C4-2B (cell line): Measurements from ENCODE around the gene UFC1.

Source experiments
- CTCF ChIP-seq: fragments of 450-650 bp; conservative IDR thresholded peaks from 2 replicates; pipeline ENCODE4 v1.5.1; 2017; ENCODE audit warnings: mild to moderate bottlenecking
- ZFX ChIP-seq: fragments of 450-650 bp; IDR thresholded peaks from 2 replicates; pipeline ENCODE4 v1.6.1; 2017

- no peak for TF ChIP-seq CTCF
- no peak for TF ChIP-seq ZFX
Measured at GRCh38 chr1:161190962-161191521, 37.3 kb downstream of the UFC1 start.
